Colonic mucosa (tissue), 4 donors: ENCODE data around the gene KCNN3. TPM values are rescaled to one million over a fixed set of nuclear protein-coding genes. Genes with fewer than 3 reads are reported as not detected.

Source experiments
- DNase-seq: peaks from one replicate; pipeline ENCODE4 v3.0.0-alpha.2; 2020
- H3K27ac ChIP-seq: fragments of 200-600 bp; one replicate; pipeline ENCODE4 v1.8.0; 2021
- H3K27me3 ChIP-seq: fragments of 200-600 bp; one replicate; pipeline ENCODE4 v1.8.0; 2021
- H3K36me3 ChIP-seq: fragments of 200-600 bp; one replicate; pipeline ENCODE4 v1.8.0; 2021
- H3K4me1 ChIP-seq: fragments of 200-600 bp; one replicate; pipeline ENCODE4 v1.8.0; 2021; ENCODE audit warnings: mild to moderate bottlenecking
- H3K4me3 ChIP-seq: fragments of 200-600 bp; one replicate; pipeline ENCODE4 v1.8.0; 2021
- H3K9ac ChIP-seq, 2 donors: one replicate each; pipeline ENCODE4 v1.7.0; 2013; ENCODE audit warnings: control low read depth in 2 of 2, low read depth in 2 of 2, low read length in 2 of 2
- H3K9me3 ChIP-seq: fragments of 200-600 bp; one replicate; pipeline ENCODE4 v1.8.0; 2021
- intact Hi-C: fragments of 100-400 bp; cut with DNase I; formaldehyde crosslinking; loops from one replicate; pipeline ENCODE4 v1.14.1; 2022
- total RNA-seq, 2 donors: library from RNA; stranded (reverse); fragmentation: NEBNext Ultra II Directional in 1 of 2; extraction: Animal tissue kit (Norgen Biotek cat#: 25700) in 1 of 2; gene quantifications; one replicate each; pipeline ENCODE4 v1.2.1, GENCODE V29; 2021
- TF ChIP-seq, protein P1 (sequence below): fragments of 200-600 bp; IDR thresholded peaks from one replicate; pipeline ENCODE4 v1.8.0; 2022; ENCODE audit warnings: antibody characterized with exemption, mild to moderate bottlenecking
- donor health status: healthy.
- donor health status: DM: no; HTN: no; CAD: no.
- donor health status: DM: no; HTN: no; CAD: no.

Gene KCNN3
- total RNA-seq, 2 donors from 2014 or later, result 0.99 to 2.5 TPM

DNA sequence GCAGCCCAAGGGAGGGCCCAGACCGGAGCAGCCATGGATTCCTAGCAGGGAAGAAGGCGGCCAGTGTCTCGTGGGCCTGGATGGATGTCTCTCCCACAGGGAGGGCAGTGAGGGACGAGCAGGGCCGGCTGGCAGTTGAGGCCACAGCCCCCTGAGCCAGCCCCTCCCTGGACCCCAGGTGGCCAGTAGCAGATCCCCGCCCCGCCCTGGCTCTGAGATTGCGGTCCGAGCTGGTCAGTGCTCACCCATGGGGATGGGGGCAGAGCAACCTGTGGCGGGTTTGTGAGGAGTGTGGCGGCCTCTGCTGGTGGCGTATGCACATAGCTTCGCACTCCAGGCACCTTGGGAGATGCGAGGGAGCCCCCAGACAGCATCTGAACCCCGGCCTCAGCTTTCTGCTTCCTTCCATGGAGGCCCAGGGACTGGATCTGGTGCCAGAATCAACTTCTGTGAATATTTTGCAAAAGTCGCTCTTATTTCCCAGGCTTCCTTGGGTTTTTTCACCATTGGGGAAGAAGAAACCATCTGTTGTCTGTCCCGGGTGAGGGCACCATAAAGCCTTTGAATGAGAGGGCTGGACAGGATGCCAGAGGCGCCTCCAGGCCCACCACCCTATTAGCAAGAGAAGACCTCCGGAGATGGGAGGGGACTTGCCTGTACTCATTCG lies 8.4 kb upstream of the KCNN3 start:
- DNase-seq, result peak; percentile 76
- Histone ChIP-seq H3K27ac (no peak overlapping the region), H3K27me3 (no peaks in the 10 kb centered on the region), H3K9me3 (no peaks in the 10 kb centered on the region), H3K4me1 (no peaks in the 10 kb centered on the region), H3K9ac (no peak overlapping the region), H3K4me3 (no peak overlapping the region), H3K36me3 (no peaks in the 10 kb centered on the region)
- intact Hi-C loops, result loop anchor here (2.0 to 5.0 kb wide), 4 partner anchors 116 to 398 kb away; partner anchors contain the start of gene UBE2Q1
- TF ChIP-seq, protein P1, sequence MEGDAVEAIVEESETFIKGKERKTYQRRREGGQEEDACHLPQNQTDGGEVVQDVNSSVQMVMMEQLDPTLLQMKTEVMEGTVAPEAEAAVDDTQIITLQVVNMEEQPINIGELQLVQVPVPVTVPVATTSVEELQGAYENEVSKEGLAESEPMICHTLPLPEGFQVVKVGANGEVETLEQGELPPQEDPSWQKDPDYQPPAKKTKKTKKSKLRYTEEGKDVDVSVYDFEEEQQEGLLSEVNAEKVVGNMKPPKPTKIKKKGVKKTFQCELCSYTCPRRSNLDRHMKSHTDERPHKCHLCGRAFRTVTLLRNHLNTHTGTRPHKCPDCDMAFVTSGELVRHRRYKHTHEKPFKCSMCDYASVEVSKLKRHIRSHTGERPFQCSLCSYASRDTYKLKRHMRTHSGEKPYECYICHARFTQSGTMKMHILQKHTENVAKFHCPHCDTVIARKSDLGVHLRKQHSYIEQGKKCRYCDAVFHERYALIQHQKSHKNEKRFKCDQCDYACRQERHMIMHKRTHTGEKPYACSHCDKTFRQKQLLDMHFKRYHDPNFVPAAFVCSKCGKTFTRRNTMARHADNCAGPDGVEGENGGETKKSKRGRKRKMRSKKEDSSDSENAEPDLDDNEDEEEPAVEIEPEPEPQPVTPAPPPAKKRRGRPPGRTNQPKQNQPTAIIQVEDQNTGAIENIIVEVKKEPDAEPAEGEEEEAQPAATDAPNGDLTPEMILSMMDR, result peak; percentile 66

DNA sequence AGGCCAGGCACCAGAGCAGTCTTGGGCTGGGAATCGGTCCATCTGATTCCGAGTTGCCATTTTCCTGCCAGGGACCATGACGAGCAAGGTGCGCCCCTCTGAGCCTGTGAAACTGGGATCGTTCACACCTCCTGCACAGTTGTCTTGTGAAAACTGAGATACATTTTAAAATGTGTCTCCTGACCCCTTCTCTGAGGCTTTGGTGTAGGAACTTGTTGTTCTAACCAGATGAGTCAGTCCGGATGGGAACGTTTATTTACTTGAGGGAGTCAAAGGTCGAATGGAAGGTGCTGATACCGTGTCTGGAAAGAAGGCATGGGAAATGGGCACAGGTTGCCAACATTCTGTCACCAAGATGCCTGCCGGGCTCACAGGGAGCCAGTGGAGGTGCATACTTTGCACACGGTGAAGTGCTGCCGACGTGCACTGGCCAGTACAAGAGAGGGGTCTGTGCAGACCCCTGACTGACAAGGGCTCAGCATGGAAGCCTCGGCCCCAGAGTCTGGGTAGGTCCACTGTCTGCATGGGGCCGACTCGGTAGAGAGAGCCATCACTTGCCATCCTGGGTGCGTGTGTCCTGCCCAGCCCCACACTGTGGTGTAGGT lies 7.4 kb upstream of the KCNN3 start:
- H3K27me3 ChIP-seq, result no peaks in the 10 kb centered on the region
- no peaks in the 10 kb centered on the region for H3K4me1 ChIP-seq
- DNase-seq, result peak; percentile 46
- H3K27ac ChIP-seq, result no peak overlapping the region
- H3K4me3 ChIP-seq, result no peak overlapping the region
- no peak overlapping the region for H3K9ac ChIP-seq
- no peaks in the 10 kb centered on the region for H3K9me3 ChIP-seq
- intact Hi-C loops, result loop anchor here (5.0 kb wide), 2 partner anchors 115 to 320 kb away; partner anchors contain the start of gene UBE2Q1
- TF ChIP-seq, protein P1, result no peak
- H3K36me3 ChIP-seq, result no peaks in the 10 kb centered on the region

DNA sequence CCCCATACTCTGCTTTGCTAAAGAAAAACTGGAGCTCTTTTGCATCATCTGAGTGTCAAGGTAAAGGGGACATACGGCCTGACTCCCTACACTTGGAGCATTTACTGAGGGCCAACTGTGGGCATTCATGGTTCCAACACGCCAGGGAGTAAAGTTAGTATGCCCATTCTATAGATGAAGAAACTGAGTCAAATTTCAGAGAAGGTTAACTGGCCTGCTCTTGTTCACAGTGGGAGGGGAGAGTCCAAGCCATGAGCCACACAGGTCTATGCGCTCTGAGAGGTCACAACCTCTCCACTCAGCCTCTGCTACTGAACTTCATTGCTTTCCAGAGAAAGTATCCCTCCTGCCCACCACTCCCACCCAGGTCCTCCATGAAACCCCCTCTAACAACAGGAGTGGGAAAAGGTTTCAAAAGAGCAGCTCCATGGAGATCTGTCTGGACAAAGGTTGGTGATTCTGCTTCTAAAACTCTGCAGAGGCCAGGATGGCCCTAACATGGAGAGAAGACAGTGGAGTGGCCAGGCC lies 6.8 kb upstream of the KCNN3 start:
- TF ChIP-seq, protein P1, result no peak
- H3K27ac ChIP-seq, result no peak overlapping the region
- intact Hi-C loops, result loop anchor here (5.0 kb wide), 2 partner anchors 115 to 320 kb away; partner anchors contain the start of gene UBE2Q1
- no peak overlapping the region for H3K4me3 ChIP-seq
- no peak overlapping the region for H3K9ac ChIP-seq
- no peaks in the 10 kb centered on the region for H3K27me3 ChIP-seq
- no peaks in the 10 kb centered on the region for H3K4me1 ChIP-seq
- no peaks in the 10 kb centered on the region for H3K36me3 ChIP-seq
- DNase-seq, result no peak
- H3K9me3 ChIP-seq, result no peaks in the 10 kb centered on the region

DNA sequence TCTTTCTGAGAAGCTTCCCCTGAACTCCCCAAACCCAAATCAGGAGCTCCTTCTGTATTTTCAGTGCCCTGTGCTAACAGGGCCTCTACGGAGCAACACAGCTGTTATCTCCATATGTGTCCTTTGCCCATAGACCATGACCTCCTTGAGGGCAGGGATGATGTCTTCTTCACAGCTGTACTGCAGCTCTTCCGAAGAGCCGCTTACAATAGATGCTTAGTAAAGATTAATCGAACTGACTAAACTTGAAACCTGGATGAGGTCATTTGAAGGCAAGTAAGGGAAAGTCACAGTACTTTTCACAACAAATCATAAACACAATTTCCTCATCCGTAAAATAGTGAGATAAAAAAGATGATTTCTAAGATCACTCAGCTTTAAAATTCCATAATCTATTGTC lies 4.4 kb upstream of the KCNN3 start:
- intact Hi-C loops, result no loop called here
- peaks cover 4% of the 10 kb centered on the region for H3K4me1 ChIP-seq
- no peak overlapping the region for H3K9ac ChIP-seq
- DNase-seq, result no peak
- H3K27me3 ChIP-seq, result peaks cover 2% of the 10 kb centered on the region
- H3K36me3 ChIP-seq, result no peaks in the 10 kb centered on the region
- no peak overlapping the region for H3K27ac ChIP-seq
- TF ChIP-seq, protein P1, result no peak
- no peak overlapping the region for H3K4me3 ChIP-seq
- H3K9me3 ChIP-seq, result no peaks in the 10 kb centered on the region

DNA sequence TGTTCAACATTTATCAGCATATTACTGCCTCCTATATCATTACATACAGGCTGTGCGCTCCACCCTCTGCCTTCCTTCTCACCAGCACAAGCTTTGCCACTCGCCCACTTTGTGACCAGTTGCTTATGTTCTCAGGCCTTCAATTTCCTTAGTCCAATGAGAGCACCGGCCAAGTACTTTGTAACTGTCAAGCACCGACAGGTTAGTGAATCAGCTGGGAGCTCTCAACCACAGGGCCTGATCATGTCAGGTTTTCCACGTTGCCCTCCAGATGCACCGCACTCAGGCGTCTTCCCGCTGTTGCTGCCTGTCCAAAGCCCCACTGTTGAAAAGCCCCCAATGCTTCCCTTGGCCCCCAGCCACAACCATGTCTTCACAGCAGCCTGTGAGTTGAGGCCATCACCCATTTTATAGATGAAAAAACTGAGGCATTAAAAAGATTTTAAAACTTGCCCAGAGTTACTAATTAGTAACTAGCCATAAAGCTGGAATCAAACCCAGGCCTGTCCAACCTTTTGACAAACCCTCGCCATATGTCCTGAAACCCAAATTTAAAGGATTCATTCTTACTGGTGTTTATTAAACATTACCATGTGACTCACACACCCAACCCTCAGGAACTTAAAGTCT lies 3.4 kb upstream of the KCNN3 start:
- no peak for DNase-seq
- Histone ChIP-seq H3K27me3 (peaks cover 8% of the 10 kb centered on the region), H3K36me3 (no peaks in the 10 kb centered on the region), H3K27ac (no peak overlapping the region), H3K9me3 (no peaks in the 10 kb centered on the region), H3K4me3 (no peak overlapping the region), H3K4me1 (peaks cover 4% of the 10 kb centered on the region), H3K9ac (no peak overlapping the region)
- TF ChIP-seq, protein P1, result no peak
- intact Hi-C loops, result no loop called here
